Measurements from ENCODE around the gene ZNFX1.

GRCh38 chr20:49318091-49318429 lies 40.2 kb upstream of the ZNFX1 start:
- TF ChIP-seq POLR2A (IDR thresholded peaks at IDR 0.05): no peak
- TF ChIP-seq CTCF (IDR thresholded peaks at IDR 0.05): no peak

Data from body of pancreas (tissue), 4 donors.